ENCODE data around the gene CYP2A7. TPM values are rescaled to one million over a fixed set of nuclear protein-coding genes. Genes with fewer than 3 reads are reported as not detected.
"Not testable (repeated sequence)": the region's sequence is repeated elsewhere in the genome, so short reads cannot be mapped to it uniquely, and the experiment has no call there.

The CYP2A7 gene
- total and polyA plus RNA-seq, 3 experiments from 2014 or later = not detected

- H3K36me3 ChIP-seq (ENCODE audit: insufficient read depth, low read length); H3K27me3 ChIP-seq (ENCODE audit: insufficient read depth, low read length, poor library complexity, severe bottlenecking); H3K36me3 Mint-ChIP-seq; H3K9me3 ChIP-seq (ENCODE audit: low read length); POLR2A ChIA-PET; CTCF ChIA-PET; H3K9me3 Mint-ChIP-seq: not testable (repeated sequence)
- peaks cover 18 to 26% (median 25%) of the 10 kb centered on the region in 3 donors for H3K4me1 Mint-ChIP-seq
- Histone ChIP-seq H3K27ac (ENCODE audit: low read depth, low read length) (peak overlapping the region; percentile 24), H3K4me3 (ENCODE audit: low read length) (peak overlapping the region; percentile 27), H3K4me1 (ENCODE audit: insufficient read depth, low read length) (peaks cover 12% of the 10 kb centered on the region)
- peak in 1 of 5 donors; percentile 17 for DNase-seq
- H3K4me3 Mint-ChIP-seq = peak overlapping the region; percentile 31 to 89 (median 71)
- H3K27ac Mint-ChIP-seq = peak overlapping the region; percentile 53 to 96 (median 93)
- peaks cover 14% of the 10 kb centered on the region in 2 donors for H3K27me3 Mint-ChIP-seq
Observed at GRCh38 chr19:40842997-40843652, 38.9 kb downstream of the CYP2A7 start.

- H3K4me3 ChIP-seq (ENCODE audit: low read length); H3K9me3 Mint-ChIP-seq; H3K9me3 ChIP-seq (ENCODE audit: low read length); CTCF ChIA-PET; H3K27me3 Mint-ChIP-seq; H3K36me3 ChIP-seq (ENCODE audit: insufficient read depth, low read length); H3K36me3 Mint-ChIP-seq; H3K27me3 ChIP-seq (ENCODE audit: insufficient read depth, low read length, poor library complexity, severe bottlenecking); DNase-seq; H3K4me3 Mint-ChIP-seq; POLR2A ChIA-PET; H3K27ac ChIP-seq (ENCODE audit: low read depth, low read length): not testable (repeated sequence)
- peaks cover 12% of the 10 kb centered on the region for H3K4me1 ChIP-seq (ENCODE audit: insufficient read depth, low read length)
- H3K4me1 Mint-ChIP-seq = peaks cover 14 to 25% (median 20%) of the 10 kb centered on the region in 3 donors
- peak overlapping the region in 2 of 8 donors; percentile 23 to 29 for H3K27ac Mint-ChIP-seq
Observed at GRCh38 chr19:40842012-40842411, 40.0 kb downstream of the CYP2A7 start.

- H3K4me3 ChIP-seq (ENCODE audit: low read length); H3K27me3 Mint-ChIP-seq; H3K9me3 ChIP-seq (ENCODE audit: low read length); H3K27ac ChIP-seq (ENCODE audit: low read depth, low read length); H3K4me1 ChIP-seq (ENCODE audit: insufficient read depth, low read length); H3K36me3 Mint-ChIP-seq; CTCF ChIA-PET; POLR2A ChIA-PET; DNase-seq; H3K4me3 Mint-ChIP-seq; H3K36me3 ChIP-seq (ENCODE audit: insufficient read depth, low read length); H3K9me3 Mint-ChIP-seq; H3K27me3 ChIP-seq (ENCODE audit: insufficient read depth, low read length, poor library complexity, severe bottlenecking); H3K27ac Mint-ChIP-seq: not testable (repeated sequence)
- peaks cover 7 to 12% (median 10%) of the 10 kb centered on the region in 3 donors for H3K4me1 Mint-ChIP-seq
Observed at GRCh38 chr19:40838477-40838876, 43.6 kb downstream of the CYP2A7 start.

GRCh38 chr19:40836754-40837429 is 45.1 kb downstream of the CYP2A7 start:
- H3K36me3 Mint-ChIP-seq = no peaks in the 10 kb centered on the region
- Histone ChIP-seq H3K4me3 (ENCODE audit: low read length) (no peak overlapping the region), H3K9me3 (ENCODE audit: low read length) (no peaks in the 10 kb centered on the region), H3K27me3 (ENCODE audit: insufficient read depth, low read length, poor library complexity, severe bottlenecking) (no peaks in the 10 kb centered on the region), H3K27ac (ENCODE audit: low read depth, low read length) (no peak overlapping the region), H3K36me3 (ENCODE audit: insufficient read depth, low read length) (no peaks in the 10 kb centered on the region), H3K4me1 (ENCODE audit: insufficient read depth, low read length) (no peaks in the 10 kb centered on the region)
- no peak overlapping the region for H3K4me3 Mint-ChIP-seq
- no peak for DNase-seq
- peaks cover 0 to 9% of the 10 kb centered on the region in 2 donors for H3K27me3 Mint-ChIP-seq
- POLR2A ChIA-PET = no interaction called here
- H3K9me3 Mint-ChIP-seq = no peaks in the 10 kb centered on the region
- H3K27ac Mint-ChIP-seq = no peak overlapping the region
- CTCF ChIA-PET = no interaction called here
- peaks cover 4 to 16% (median 12%) of the 10 kb centered on the region in 3 donors for H3K4me1 Mint-ChIP-seq

GRCh38 chr19:40833728-40834533 is 48.1 kb downstream of the CYP2A7 start:
- POLR2A ChIA-PET, CTCF ChIA-PET: not testable (repeated sequence)
- peaks cover 4 to 16% (median 13%) of the 10 kb centered on the region in 3 donors for H3K4me1 Mint-ChIP-seq

GRCh38 chr19:40832431-40832790 is 49.6 kb downstream of the CYP2A7 start:
- H3K4me1 ChIP-seq (ENCODE audit: insufficient read depth, low read length); H3K27me3 ChIP-seq (ENCODE audit: insufficient read depth, low read length, poor library complexity, severe bottlenecking); DNase-seq; CTCF ChIA-PET; H3K9me3 Mint-ChIP-seq; H3K36me3 Mint-ChIP-seq; H3K36me3 ChIP-seq (ENCODE audit: insufficient read depth, low read length); H3K4me3 ChIP-seq (ENCODE audit: low read length); H3K9me3 ChIP-seq (ENCODE audit: low read length); H3K27me3 Mint-ChIP-seq; H3K4me3 Mint-ChIP-seq; POLR2A ChIA-PET: not testable (repeated sequence)
- peak overlapping the region; percentile 31 for H3K27ac ChIP-seq (ENCODE audit: low read depth, low read length)
- Mint-ChIP-seq H3K27ac (peak overlapping the region in 6 of 8 donors; percentile 9 to 87 (median 56)), H3K4me1 (peaks cover 8 to 23% (median 18%) of the 10 kb centered on the region in 3 donors)

More at GRCh38 chr19:40833728-40834533, 48.1 kb downstream of the CYP2A7 start:
- not testable (repeated sequence) for H3K4me1 ChIP-seq (ENCODE audit: insufficient read depth, low read length); H3K27me3 ChIP-seq (ENCODE audit: insufficient read depth, low read length, poor library complexity, severe bottlenecking); H3K9me3 ChIP-seq (ENCODE audit: low read length); H3K36me3 Mint-ChIP-seq; H3K27me3 Mint-ChIP-seq; H3K9me3 Mint-ChIP-seq; H3K36me3 ChIP-seq (ENCODE audit: insufficient read depth, low read length); DNase-seq; H3K4me3 ChIP-seq (ENCODE audit: low read length)
- Mint-ChIP-seq H3K4me3 (peak overlapping the region in 2 of 7 donors; percentile 1 to 32), H3K27ac (peak overlapping the region in 6 of 8 donors; percentile 3 to 88 (median 68))
- H3K27ac ChIP-seq (ENCODE audit: low read depth, low read length) = peak overlapping the region; percentile 54

- Histone ChIP-seq H3K4me1 (ENCODE audit: insufficient read depth, low read length) (peaks cover 8% of the 10 kb centered on the region), H3K36me3 (ENCODE audit: insufficient read depth, low read length) (no peaks in the 10 kb centered on the region), H3K9me3 (ENCODE audit: low read length) (no peaks in the 10 kb centered on the region), H3K4me3 (ENCODE audit: low read length) (no peak overlapping the region), H3K27ac (ENCODE audit: low read depth, low read length) (no peak overlapping the region), H3K27me3 (ENCODE audit: insufficient read depth, low read length, poor library complexity, severe bottlenecking) (no peaks in the 10 kb centered on the region)
- H3K9me3 Mint-ChIP-seq = no peaks in the 10 kb centered on the region
- H3K36me3 Mint-ChIP-seq = peaks cover 5 to 13% (median 5%) of the 10 kb centered on the region in 3 donors
- POLR2A ChIA-PET = no interaction called here
- peaks cover 0 to 5% of the 10 kb centered on the region in 2 donors for H3K27me3 Mint-ChIP-seq
- H3K27ac Mint-ChIP-seq = peak overlapping the region in 6 of 8 donors; percentile 9 to 87 (median 48)
- CTCF ChIA-PET = no interaction called here
- no peak overlapping the region for H3K4me3 Mint-ChIP-seq
- DNase-seq = no peak
- H3K4me1 Mint-ChIP-seq = peaks cover 15 to 30% (median 25%) of the 10 kb centered on the region in 3 donors
Observed at GRCh38 chr19:40831502-40832430, 50.3 kb downstream of the CYP2A7 start.
